GM18861 (cell line): Measurements from ENCODE around the gene NEK11.

Experiments
- ATAC-seq: cut with Tn5 transposase; IDR thresholded peaks from one replicate; pipeline ENCODE4 v1.9.1; 2021; ENCODE audit not compliant: unreplicated experiment

NEK11 gene

GRCh38 chr3:131222599-131222998 is 195.9 kb downstream of the NEK11 start:
- no peak for ATAC-seq

GRCh38 chr3:131223373-131224289 is 197.0 kb downstream of the NEK11 start:
- no peak for ATAC-seq

GRCh38 chr3:131224886-131225550 is 198.3 kb downstream of the NEK11 start:
- no peak for ATAC-seq

- no peak for ATAC-seq
Observed at GRCh38 chr3:131228522-131228921, 201.8 kb downstream of the NEK11 start.

- ATAC-seq, result no peak
Observed at GRCh38 chr3:131231710-131232389, 205.2 kb downstream of the NEK11 start.

- ATAC-seq, result no peak
Observed at GRCh38 chr3:131232711-131233267, 206.1 kb downstream of the NEK11 start.

GRCh38 chr3:131233900-131234668 is 207.4 kb downstream of the NEK11 start:
- ATAC-seq, result no peak

GRCh38 chr3:131236421-131236820 is 209.7 kb downstream of the NEK11 start:
- no peak for ATAC-seq

GRCh38 chr3:131238496-131238895 is 211.8 kb downstream of the NEK11 start:
- ATAC-seq, result no peak

GRCh38 chr3:131239267-131239666 is 212.6 kb downstream of the NEK11 start:
- ATAC-seq, result no peak

- no peak for ATAC-seq
Observed at GRCh38 chr3:131242201-131242600, 215.5 kb downstream of the NEK11 start.

- no peak for ATAC-seq
Observed at GRCh38 chr3:131250466-131250865, 223.8 kb downstream of the NEK11 start.

GRCh38 chr3:131260525-131260924 is 233.8 kb downstream of the NEK11 start:
- no peak for ATAC-seq

GRCh38 chr3:131261104-131261503 is 234.4 kb downstream of the NEK11 start:
- no peak for ATAC-seq

GRCh38 chr3:131275556-131275955 is 248.9 kb downstream of the NEK11 start:
- ATAC-seq, result no peak

GRCh38 chr3:131277836-131278497 is 251.3 kb downstream of the NEK11 start:
- ATAC-seq, result no peak

GRCh38 chr3:131279577-131279976 is 252.9 kb downstream of the NEK11 start:
- no peak for ATAC-seq

GRCh38 chr3:131282379-131282778 is 255.7 kb downstream of the NEK11 start:
- ATAC-seq, result no peak

GRCh38 chr3:131282967-131283366 is 256.3 kb downstream of the NEK11 start:
- no peak for ATAC-seq

- no peak for ATAC-seq
Observed at GRCh38 chr3:131283862-131284261, 257.2 kb downstream of the NEK11 start.
